ACHN (cell line): ENCODE results near the gene SERPINA5.

Source experiments
- DNase-seq: peaks from one replicate; pipeline ENCODE4 v3.0.0-alpha.2; 2015
- in situ Hi-C: cut with HindIII; loops from 2 replicates; pipeline ENCODE4 v1.10.0; 2017; ENCODE audit warnings: low sequenced_read_pairs, low pct_ligation_motif_present, low pct_unique_long_range_greater_than_20kb

The SERPINA5 gene

GRCh38 chr14:94615254-94615653 is 34.0 kb downstream of the SERPINA5 start:
- in situ Hi-C loops = no loop called here

GRCh38 chr14:94615823-94616570 is 34.8 kb downstream of the SERPINA5 start:
- DNase-seq = no peak
- in situ Hi-C loops = no loop called here

More at GRCh38 chr14:94615254-94615653, 34.0 kb downstream of the SERPINA5 start:
- DNase-seq = no peak

- in situ Hi-C loops = no loop called here
- no peak for DNase-seq
Measured at GRCh38 chr14:94617366-94617941, 36.2 kb downstream of the SERPINA5 start.

GRCh38 chr14:94617988-94618822 is 37.0 kb downstream of the SERPINA5 start:
- in situ Hi-C loops = no loop called here
- no peak for DNase-seq

GRCh38 chr14:94619297-94619696 is 38.1 kb downstream of the SERPINA5 start:
- in situ Hi-C loops = no loop called here
- DNase-seq = no peak

GRCh38 chr14:94620597-94620996 is 39.4 kb downstream of the SERPINA5 start:
- in situ Hi-C loops = no loop called here
- no peak for DNase-seq

- DNase-seq = no peak
- in situ Hi-C loops = no loop called here
Measured at GRCh38 chr14:94621358-94622134, 40.3 kb downstream of the SERPINA5 start.

GRCh38 chr14:94622653-94623421 is 41.6 kb downstream of the SERPINA5 start:
- in situ Hi-C loops = no loop called here
- no peak for DNase-seq

GRCh38 chr14:94623422-94623809 is 42.2 kb downstream of the SERPINA5 start:
- no peak for DNase-seq
- in situ Hi-C loops = no loop called here

- no peak for DNase-seq
- in situ Hi-C loops = no loop called here
Measured at GRCh38 chr14:94623856-94624499, 42.8 kb downstream of the SERPINA5 start.

- in situ Hi-C loops = no loop called here
- DNase-seq = no peak
Measured at GRCh38 chr14:94624537-94625352, 43.5 kb downstream of the SERPINA5 start.

GRCh38 chr14:94625353-94625635 is 44.1 kb downstream of the SERPINA5 start:
- in situ Hi-C loops = no loop called here
- DNase-seq = no peak

- DNase-seq = no peak
- in situ Hi-C loops = no loop called here
Measured at GRCh38 chr14:94628578-94628977, 47.4 kb downstream of the SERPINA5 start.

- in situ Hi-C loops = no loop called here
Measured at GRCh38 chr14:94630396-94630795, 49.2 kb downstream of the SERPINA5 start.

GRCh38 chr14:94631050-94631449 is 49.8 kb downstream of the SERPINA5 start:
- DNase-seq = no peak
- in situ Hi-C loops = no loop called here

More at GRCh38 chr14:94630396-94630795, 49.2 kb downstream of the SERPINA5 start:
- no peak for DNase-seq

GRCh38 chr14:94631536-94632304 is 50.5 kb downstream of the SERPINA5 start:
- DNase-seq = no peak
- in situ Hi-C loops = no loop called here

- DNase-seq = no peak
- in situ Hi-C loops = no loop called here
Measured at GRCh38 chr14:94632305-94632590, 51.0 kb downstream of the SERPINA5 start.
